HG02938 (cell line): ENCODE data around the gene GMEB2.

Source experiments
- ATAC-seq: cut with Tn5 transposase; IDR thresholded peaks from one replicate; pipeline ENCODE4 v1.9.1; 2021; ENCODE audit warnings: mild to moderate bottlenecking, moderate library complexity; ENCODE audit not compliant: unreplicated experiment

The GMEB2 gene

DNA sequence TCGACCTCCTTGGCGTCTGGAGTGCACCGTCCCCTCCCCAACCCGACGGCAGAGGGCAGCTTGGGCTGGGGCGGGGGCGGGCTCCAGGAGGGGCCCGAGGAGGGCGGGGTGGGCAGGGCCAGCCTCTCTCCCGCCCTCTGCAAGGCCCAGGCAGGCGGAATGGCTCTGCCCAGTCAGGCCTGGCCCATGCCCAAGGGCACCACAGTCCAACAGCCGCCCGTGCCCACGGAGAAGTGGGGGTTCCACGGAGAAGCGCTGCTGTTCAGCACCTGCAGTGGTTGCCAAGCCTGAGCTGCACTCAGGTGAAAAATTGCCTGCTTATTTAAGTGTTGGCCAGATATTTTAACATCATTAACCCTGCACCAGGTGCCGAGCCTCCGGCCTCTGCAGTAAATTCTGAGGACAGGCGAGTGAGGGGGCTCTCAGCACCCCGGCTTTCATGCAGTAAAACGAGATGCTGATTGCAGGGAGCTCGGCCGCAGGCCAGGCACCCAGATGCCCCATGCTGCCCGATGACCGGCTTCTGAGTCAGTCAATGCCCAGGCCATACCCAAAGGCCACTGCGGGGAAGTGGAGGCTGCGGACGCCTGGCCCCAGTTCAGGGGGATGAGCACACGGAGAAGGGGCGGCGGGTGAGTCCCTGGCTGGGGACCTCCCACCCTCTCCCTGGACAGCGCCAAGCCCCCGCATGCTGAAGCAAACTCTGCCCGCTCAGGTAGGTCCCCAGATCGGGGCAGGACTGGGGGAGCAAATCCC, 79.0 kb downstream of the GMEB2 start, which contains the start of gene SRMS:
TSS of gene SRMS (minus strand) at position 25 of the 756 bp plus-strand sequence. CDS start 286 bp downstream, outside the sequence.
- no peak for ATAC-seq

DNA sequence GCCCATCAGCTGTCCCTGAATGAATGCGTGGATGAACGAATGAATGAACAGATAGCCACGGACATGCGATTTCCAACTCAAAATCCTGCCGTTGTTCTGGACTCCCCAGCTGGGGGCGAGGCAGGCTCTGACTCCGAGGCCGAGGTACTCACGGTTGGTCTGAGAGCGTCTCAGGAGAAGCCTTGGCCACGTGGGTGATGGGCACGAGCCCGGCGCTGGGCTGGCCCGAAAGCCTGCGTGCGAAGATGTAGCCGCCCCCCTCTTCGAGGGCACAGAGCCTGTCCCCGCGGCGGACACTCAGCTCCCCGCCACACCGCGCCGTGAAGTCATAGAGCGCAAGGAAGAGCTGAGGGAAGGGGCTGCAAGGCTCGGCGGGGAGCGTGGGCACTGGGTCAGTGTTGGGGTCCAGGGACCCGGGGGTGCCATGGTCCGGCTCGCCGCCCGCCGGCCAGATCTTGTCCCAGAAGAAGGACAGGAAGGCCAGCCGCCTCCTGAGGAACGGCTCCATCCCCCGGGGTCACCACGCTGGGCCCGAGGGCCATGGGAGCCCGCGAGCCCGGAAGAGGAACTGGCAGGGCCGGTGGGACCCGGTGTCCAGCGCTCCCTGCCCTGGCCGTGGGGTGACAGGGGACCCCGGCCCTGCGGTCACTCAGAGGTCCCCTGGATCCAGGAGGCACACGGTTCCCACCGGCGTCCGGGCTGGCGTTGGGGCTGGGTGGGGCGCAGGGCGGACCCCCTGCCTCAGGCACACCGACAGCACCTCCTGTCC, 79.8 kb downstream of the GMEB2 start:
- no peak for ATAC-seq

DNA sequence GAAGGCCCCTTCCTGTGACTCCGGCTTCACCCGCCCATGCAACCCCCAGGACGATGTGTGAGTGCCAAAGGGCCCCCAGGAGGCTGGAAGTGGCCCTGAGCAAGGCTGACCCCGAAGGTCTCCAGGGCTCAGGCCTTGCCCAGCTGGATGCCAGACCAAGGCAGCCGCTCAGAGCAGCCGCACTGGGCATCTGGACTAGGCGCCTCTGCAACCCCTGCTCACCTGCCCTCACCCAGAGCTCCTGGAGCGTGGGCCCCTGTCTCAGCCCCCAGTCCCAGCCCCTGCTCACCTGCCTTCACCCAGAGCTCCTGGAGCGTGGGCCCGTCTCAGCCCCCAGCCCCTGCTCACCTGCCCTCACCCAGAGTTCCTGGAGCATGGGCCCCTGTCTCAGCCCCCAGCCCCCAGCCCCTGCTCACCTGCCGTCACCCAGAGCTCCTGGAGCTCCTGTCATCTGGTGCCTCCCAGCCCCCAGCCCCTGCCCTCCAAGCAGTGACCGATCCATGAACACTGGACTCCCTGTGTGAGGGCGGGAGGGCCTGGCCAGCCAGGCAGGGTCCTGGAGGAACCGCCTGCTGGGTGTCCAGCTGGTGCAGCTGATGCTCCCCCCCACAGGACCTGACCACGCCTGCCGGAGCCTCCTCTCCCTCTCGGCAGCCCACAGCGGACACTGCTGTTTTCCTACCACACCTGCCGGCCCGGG, 80.5 kb downstream of the GMEB2 start:
- no peak for ATAC-seq

DNA sequence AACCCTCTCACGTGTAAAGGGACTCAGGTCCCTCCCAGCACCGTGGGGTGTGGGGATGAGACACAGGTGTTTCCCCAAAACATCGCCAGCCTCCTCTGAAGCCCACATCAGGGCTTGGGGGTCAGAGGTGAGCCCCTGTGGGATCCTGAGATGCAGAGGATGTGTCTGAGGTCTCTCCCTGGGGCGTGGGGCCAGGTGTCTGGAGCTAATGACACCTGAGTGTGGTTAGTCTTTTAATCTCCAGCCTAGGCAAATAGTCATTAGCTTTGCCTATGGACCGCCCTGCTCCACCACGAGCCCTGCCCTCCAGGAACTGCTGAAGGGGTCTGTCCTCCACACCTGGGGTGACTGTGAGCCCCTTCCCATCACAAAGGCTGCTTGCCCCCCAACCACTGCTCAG, 81.1 kb downstream of the GMEB2 start:
- no peak for ATAC-seq

DNA sequence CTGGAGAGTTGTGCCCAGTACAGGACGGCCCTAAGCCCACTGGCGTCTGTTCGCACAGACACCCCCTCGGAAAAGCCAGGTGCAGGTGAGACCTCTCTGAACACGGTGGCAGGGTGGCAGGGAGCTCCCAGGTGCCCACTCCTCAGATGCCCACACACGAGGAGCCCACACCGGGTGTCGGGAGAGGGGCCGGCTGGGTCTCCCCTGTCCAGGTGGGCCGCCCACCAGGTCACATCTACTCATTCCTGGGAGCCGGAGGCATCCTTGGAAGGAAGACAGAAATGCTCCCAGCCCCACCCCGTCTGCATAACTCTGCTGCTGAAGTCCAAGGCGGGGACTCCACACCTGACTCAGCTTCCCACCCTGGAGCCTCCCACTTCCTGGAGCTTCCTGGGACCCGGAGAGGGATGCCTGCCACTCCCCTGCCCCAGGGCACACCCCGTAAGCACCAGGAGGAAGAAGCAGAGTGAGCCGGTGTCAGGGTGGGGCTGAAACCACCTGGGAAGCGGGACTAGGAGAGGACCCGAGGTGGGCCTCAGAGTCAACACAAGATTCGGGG, 81.9 kb downstream of the GMEB2 start:
- no peak for ATAC-seq

DNA sequence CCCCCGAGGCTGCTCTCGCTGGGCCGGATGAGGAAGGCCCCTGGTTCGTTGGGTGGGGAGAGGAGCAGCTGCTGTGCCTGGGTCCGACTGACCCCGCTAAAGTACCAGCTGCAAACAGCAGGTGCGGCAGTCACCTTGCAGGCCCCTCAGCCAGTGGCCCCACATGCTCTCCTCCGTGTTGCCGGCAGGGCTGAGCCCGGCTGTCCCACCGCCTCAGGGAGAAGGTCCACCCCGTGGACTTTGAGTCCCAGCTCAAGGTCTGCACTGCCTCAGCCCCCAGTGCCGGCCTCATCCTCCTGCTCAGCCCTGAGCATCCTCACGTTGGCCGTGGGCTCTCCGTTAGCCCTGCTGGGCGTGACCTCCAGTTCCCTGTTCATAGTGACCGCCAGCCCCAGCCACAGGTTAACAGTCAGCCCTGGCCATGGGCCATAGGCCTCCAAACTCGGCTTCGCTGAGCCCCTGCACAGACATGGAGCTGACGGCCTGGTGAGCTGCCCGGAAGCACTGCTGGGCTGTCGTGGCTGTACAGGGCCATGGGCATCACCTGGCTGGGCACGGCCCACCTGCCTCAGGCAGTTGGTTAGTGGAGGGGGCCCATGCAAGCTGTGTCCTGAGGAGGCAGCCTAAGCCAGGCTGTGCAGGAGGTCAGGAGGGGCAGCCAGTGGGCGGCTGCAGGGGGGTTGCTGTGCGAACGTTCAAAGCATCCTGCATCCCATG, 82.5 kb downstream of the GMEB2 start:
- no peak for ATAC-seq

DNA sequence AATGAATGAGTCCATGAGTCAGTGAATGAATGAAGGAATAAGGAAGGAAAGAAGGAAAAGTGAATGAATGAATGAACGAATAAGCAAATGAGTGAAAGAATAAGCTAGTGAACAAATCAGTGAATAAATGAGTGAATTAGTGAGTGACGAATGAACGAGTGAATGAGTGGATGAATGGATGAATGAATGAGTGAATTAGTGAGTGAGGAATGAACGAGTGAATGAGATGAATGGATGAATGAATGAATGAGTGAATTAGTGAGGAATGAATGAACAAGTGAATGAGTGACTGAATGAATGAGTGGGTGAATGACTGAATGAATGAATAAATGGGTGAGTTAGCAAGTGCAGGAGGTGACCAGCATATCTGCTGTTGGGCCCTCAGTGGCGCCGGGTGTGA, 83.2 kb downstream of the GMEB2 start:
- ATAC-seq = no peak

DNA sequence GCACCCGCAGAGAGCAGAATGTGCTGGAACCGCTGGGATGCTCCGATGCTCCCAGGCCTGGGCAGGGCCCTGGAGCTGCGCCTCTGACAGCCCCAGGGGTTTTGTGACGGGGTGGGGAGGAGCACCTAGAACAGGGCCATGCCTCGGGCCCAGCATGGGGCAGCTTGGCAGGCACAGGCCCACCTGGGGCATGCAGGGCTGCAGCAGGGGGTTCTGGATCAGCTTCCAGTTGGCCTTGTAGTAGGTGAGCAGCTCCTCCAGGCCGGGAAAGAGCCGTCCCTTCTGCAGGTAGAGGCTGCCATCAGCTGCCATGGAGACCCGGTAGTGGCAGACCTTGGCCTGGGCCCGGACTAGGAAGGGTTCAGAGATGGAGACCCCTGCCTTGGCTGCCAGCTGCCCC, 83.8 kb downstream of the GMEB2 start:
- no peak for ATAC-seq

DNA sequence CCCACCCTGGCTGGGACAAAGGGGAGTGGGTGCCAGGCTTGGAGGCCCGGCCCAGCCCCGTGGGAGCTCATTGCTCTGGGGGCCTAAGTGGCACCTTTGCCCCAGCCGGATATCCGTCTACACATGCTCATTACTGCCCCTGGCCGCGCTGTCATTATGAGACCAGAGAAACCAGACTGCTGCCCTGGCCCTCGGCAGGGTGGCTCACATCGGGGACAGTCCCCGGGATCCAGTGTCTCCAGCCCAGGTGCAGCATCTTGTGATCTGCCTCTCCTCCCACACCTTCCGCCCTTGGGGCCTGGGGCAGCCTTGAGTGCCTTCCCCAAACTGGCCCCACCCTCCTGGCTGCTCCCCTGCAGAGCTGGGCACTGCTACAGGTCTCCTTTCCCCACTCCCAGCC, 84.2 kb downstream of the GMEB2 start:
- ATAC-seq = no peak

DNA sequence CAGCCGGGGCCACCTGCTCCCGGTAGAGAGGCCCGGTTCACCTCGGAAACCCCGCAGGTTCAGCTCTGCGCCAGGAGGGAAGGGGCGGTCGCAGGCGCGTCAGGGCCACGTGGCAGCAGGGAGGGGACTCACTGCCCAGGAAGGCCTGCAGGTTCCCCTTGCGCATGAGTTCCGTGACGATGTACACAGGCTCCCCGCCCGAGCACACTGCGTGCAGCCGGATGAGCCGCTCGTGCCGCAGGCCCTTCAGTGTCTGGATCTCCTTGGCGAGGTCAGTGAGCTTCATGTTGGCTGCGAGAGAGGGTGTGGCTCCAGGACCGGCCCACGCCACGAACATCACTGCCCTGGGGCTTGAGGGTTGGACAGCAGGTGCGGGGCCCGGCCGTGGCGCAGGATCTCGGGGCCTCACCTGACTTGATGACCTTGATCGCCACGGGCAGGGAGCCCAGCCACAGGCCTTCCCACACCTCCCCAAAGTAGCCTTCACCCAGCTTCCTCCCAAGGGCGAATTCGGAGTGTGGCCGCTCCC, 84.8 kb downstream of the GMEB2 start:
- ATAC-seq = no peak

DNA sequence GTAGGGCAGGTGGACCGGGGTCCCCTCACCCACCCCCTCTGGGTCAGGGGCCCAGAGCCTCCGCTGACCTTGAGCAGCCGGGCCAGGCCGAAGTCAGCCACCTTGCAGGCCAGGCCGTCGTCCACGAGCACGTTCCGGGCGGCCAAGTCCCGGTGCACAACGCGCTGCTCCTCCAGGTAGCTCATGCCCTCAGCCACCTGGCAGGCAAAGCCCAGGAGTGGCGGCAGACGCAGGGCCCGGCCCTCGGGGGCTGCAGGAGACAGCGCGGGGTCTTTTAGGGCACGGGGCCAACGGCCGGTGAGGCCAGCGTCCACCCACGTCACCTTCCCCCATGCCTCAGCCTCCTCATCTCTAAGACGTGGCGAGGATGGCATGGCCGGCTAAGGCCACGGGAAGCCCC, 85.5 kb downstream of the GMEB2 start:
- no peak for ATAC-seq

DNA sequence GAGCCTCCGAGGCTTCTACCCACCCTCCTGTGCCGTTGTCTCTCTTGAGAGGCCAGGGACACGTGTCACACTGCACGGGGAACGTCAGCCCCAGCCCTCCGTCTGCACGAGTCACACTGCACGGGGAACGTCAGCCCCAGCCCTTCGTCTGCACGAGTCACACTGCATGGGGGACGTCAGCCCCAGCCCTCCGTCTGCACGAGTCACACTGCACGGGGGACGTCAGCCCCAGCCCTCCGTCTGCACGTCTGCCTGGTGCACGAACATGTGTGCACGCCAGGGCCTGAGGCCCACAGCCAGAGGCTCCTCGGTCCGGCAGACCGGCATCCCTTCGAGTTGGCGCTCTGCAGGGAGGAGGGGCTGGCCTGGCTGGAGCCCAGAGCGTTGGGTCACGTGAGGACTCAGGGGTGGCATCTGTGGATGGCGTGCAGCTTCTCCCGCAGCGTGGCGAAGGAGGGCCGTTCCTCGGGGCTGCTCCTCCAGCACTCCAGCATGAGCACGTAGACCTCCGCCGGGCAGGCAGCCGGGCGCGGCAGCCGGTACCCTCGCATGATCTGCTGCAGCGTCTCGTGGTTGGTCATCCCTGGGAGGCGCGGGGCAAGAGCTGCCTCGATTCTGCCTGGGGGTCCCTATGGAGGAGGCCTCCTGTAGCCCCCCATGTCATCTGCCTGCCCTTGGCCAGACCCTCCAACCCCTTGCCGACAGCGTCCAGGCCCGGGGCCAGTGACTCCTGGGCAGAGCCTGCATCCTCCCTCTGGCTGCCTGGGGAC, 86.3 kb downstream of the GMEB2 start:
- ATAC-seq = no peak

DNA sequence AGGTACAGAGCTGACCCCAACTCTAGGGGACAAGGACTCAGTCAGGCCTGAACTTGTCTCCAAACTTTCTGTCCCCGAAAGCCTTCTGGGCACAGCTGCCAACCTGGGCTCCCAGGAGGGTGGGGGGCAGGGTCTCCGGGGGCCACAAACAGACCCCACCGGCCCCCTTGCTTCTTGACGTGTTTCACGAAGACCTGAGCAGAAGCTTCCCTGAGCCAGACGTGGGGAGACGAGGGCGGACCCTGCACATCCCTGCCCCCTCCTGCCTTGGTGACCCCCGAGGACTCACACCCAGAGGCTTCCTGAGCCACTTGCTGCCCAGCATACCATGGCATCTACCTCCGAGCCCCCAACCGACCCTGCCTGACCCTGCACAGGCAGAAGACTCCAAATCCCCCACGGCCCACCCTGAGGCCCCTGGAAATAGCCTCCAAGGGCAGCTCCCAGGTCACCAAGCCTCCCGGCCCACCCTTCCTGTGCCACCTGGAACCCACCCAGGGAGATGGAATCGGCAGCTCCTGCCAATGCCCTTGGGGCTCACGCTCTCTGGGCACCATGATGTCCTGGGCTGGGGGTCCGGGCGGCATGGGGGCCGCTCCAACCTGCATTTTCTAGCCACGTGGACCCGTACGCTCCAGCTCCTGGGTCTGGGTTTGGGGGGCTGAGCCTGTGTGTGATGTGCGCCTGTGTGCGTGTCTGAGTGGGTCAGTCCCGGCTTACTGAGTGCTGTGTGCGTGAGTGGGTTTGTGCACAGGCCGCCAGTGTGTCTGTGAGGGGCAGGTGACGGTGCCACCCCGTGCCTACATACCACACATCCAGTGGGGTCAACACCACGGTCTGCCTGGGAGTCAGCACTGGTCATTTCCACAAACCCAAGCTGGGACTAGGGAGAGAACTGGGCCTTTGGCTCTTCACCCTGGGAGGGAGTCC, 87.2 kb downstream of the GMEB2 start:
- ATAC-seq = no peak

DNA sequence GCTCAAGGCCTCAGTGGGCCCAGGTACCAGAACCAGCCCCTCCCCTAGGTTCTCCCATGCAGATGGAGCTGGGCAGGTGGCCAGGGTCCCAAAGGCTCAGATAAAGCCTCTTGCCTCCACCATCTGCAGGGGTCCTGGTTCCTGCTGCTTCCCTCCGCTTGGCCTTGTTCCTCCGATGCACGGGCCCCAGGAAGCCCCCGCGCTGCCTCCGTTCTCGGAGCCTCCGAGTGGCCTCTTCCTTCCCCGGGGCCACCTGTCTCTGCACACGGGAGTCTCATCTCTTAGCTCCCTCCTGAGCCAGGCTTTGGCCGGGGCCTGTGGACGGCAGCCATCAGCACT, 87.8 kb downstream of the GMEB2 start:
- no peak for ATAC-seq

DNA sequence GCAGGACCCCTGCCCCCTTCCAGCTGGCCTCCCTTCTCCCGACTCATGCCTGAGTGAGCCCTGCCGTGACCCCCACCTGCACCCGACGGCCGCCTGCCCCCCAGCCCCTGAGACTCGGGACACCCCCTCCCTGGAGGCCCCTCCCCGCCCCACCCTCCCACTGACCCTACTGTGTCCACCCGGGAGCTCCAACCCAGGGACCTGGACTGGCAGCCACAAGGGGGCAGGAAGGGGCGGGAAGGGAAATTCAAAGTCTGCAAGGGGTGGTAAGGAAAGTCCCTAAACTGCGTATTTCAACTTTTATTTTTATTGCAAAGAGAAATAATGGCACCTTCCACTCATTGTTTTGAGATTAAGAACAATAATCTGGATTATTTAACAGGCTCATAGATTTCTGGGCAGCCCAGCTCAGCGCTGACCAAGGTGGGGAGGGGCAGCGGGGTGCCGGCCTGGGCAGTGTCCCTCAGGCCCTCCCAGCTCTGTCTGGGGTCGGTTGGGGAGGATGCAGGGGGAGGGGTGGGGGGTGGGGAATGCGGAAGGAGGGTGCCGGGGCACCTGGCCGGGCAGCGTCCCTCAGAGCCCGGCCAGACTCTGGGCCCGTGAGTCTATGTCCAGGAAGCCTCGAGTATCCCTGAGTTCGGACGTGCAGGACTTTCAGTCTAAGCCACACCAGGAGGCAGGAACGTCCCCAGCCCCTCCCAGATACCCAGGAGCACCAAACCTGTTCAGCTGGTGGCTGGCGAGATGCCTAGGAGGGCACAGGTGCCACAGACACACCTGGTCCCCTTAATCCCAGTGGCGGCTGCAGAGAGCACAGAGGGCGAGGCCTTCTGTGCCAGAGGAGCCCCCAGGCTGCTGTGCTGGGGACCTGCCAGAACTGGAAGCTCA, 88.5 kb downstream of the GMEB2 start:
- ATAC-seq = no peak
